ENCODE results near the gene ABCC4. TPM values are rescaled to one million over a fixed set of nuclear protein-coding genes. Genes with fewer than 3 reads are reported as not detected.

Gene ABCC4
- total and polyA plus RNA-seq, 2 experiments from 2014 or later, result 4.3 to 12.2 TPM

DNA sequence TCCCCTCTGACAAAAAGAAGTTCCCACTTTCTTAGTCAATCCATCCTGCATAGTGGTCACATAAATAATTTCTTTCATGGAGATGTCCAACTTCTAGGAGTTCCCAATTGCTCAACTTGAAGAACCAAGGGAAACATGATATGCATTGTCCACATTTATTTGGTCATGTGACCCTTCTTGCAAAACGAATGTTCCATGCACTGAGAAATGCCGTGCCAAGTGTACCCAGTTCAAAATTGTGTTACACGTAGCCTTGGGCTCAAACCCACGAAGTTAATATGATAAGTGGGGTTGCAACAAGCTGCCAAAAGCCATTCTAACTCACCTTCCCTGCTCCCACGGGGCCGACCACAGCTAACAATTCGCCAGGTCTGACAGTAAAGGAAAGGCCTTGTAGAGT is 113.1 kb downstream of the ABCC4 start:
- H3K4me3 ChIP-seq, result no peak overlapping the region
- no peaks in the 10 kb centered on the region for H3K36me3 ChIP-seq (ENCODE audit: insufficient read depth)
- no peaks in the 10 kb centered on the region for H3K79me2 ChIP-seq (replicated peaks; ENCODE audit: insufficient read depth)
- H3K9me2 ChIP-seq (ENCODE audit: insufficient read depth), result no peaks in the 10 kb centered on the region
- no peak for TF ChIP-seq EZH2 (IDR thresholded peaks at IDR 0.05; ENCODE audit: low read depth, unreplicated experiment)
- H3F3A ChIP-seq (replicated peaks; ENCODE audit: low read depth), result no peaks in the 10 kb centered on the region
- no peak overlapping the region for H3K4me3 Mint-ChIP-seq
- DNase-seq (ENCODE audit: low spot score) (no peak), ATAC-seq (no peak)
- H4K20me1 ChIP-seq (replicated peaks; ENCODE audit: insufficient read depth), result no peaks in the 10 kb centered on the region
- no peaks in the 10 kb centered on the region for H3K9me3 Mint-ChIP-seq
- H3K4me1 Mint-ChIP-seq, result peaks cover 4% of the 10 kb centered on the region; the same call in 2 of the 3 replicates
- H2AFZ ChIP-seq, result no peak overlapping the region
- no peaks in the 10 kb centered on the region; the same call in 1 of the 2 replicates for H3K4me1 ChIP-seq (ENCODE audit: insufficient read depth)
- no peaks in the 10 kb centered on the region for H3K36me3 Mint-ChIP-seq (ENCODE audit: low read depth)
- no peaks in the 10 kb centered on the region for H3K27me3 ChIP-seq (ENCODE audit: insufficient read depth)
- no peak overlapping the region for H3K27ac Mint-ChIP-seq
- H3K27me3 Mint-ChIP-seq (ENCODE audit: insufficient read depth, low read depth, poor library complexity), result peaks cover 3% of the 10 kb centered on the region
- no peak overlapping the region for H3K27ac ChIP-seq (ENCODE audit: low read depth)
- H3K4me2 ChIP-seq, result no peak overlapping the region

DNA sequence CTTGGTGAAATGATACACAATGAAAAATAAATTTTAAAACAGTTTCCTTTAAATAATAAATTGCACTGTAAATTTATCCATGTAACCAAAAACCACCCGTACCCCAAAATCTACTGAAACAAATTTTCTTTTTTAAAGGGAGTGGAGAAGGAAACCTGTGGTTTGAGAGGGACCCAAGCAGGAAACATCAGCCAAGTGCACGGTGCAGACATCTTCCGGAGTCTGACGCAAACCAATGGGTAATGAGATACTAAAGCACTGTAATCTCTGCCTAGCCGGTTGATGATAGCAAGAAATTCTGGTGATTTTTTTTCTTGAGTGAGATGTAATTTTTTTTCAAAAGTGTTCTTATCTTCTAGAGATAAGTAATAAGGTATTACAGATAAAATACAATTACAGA is 115.4 kb downstream of the ABCC4 start:
- H3K36me3 ChIP-seq (ENCODE audit: insufficient read depth), result no peaks in the 10 kb centered on the region

DNA sequence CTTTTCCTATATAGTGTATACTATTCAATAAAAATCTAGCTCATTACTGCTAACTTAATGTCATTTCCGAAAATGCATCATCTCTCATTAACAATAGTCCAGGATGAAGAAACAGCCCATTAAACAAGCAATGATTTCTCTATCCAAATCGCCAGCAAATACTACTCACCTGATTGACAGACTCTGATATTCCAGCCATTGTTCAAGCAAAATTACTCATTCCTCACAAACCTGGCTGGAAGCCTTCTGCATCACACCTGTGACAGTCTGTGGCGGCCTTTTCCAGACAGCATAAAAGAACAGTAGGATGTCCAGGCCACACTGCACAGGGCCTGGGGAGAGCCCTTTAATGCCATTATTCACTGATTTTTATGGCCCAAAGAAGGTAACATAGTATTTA is 115.9 kb downstream of the ABCC4 start:
- no peaks in the 10 kb centered on the region for H3K36me3 ChIP-seq (ENCODE audit: insufficient read depth)
- H3K36me3 Mint-ChIP-seq (ENCODE audit: low read depth), result no peaks in the 10 kb centered on the region
- H3K4me3 Mint-ChIP-seq, result no peak overlapping the region
- H4K20me1 ChIP-seq (replicated peaks; ENCODE audit: insufficient read depth), result no peaks in the 10 kb centered on the region
- H3K27me3 Mint-ChIP-seq (ENCODE audit: insufficient read depth, low read depth, poor library complexity), result peaks cover 3% of the 10 kb centered on the region
- no peaks in the 10 kb centered on the region for H3K9me2 ChIP-seq (ENCODE audit: insufficient read depth)
- H3K4me1 Mint-ChIP-seq, result no peaks in the 10 kb centered on the region
- no peaks in the 10 kb centered on the region for H3K27me3 ChIP-seq (ENCODE audit: insufficient read depth)
- H3K79me2 ChIP-seq (replicated peaks; ENCODE audit: insufficient read depth), result no peaks in the 10 kb centered on the region
- no peak overlapping the region for H3K27ac ChIP-seq (ENCODE audit: low read depth)
- H3K4me2 ChIP-seq, result no peak overlapping the region
- no peak for DNase-seq (ENCODE audit: low spot score)
- H3K27ac Mint-ChIP-seq, result no peak overlapping the region
- no peaks in the 10 kb centered on the region for H3K4me1 ChIP-seq (ENCODE audit: insufficient read depth)
- H3F3A ChIP-seq (replicated peaks; ENCODE audit: low read depth), result no peaks in the 10 kb centered on the region
- ATAC-seq, result no peak
- H3K9me3 Mint-ChIP-seq, result no peaks in the 10 kb centered on the region
- no peak overlapping the region for H3K4me3 ChIP-seq
- H2AFZ ChIP-seq, result no peak overlapping the region
- TF ChIP-seq, protein P1, sequence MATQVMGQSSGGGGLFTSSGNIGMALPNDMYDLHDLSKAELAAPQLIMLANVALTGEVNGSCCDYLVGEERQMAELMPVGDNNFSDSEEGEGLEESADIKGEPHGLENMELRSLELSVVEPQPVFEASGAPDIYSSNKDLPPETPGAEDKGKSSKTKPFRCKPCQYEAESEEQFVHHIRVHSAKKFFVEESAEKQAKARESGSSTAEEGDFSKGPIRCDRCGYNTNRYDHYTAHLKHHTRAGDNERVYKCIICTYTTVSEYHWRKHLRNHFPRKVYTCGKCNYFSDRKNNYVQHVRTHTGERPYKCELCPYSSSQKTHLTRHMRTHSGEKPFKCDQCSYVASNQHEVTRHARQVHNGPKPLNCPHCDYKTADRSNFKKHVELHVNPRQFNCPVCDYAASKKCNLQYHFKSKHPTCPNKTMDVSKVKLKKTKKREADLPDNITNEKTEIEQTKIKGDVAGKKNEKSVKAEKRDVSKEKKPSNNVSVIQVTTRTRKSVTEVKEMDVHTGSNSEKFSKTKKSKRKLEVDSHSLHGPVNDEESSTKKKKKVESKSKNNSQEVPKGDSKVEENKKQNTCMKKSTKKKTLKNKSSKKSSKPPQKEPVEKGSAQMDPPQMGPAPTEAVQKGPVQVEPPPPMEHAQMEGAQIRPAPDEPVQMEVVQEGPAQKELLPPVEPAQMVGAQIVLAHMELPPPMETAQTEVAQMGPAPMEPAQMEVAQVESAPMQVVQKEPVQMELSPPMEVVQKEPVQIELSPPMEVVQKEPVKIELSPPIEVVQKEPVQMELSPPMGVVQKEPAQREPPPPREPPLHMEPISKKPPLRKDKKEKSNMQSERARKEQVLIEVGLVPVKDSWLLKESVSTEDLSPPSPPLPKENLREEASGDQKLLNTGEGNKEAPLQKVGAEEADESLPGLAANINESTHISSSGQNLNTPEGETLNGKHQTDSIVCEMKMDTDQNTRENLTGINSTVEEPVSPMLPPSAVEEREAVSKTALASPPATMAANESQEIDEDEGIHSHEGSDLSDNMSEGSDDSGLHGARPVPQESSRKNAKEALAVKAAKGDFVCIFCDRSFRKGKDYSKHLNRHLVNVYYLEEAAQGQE (IDR thresholded peaks at IDR 0.05; ENCODE audit: unreplicated experiment), result no peak
- no peak for TF ChIP-seq EZH2phosphoT487 (IDR thresholded peaks at IDR 0.05; ENCODE audit: unreplicated experiment)
- no peak for TF ChIP-seq ZNF114 (CRISPR knock-in tag; IDR thresholded peaks at IDR 0.05)
- TF ChIP-seq EZH2 (IDR thresholded peaks at IDR 0.05; ENCODE audit: low read depth, unreplicated experiment), result no peak

More for the DNA sequence above, 115.4 kb downstream of the ABCC4 start:
- Histone ChIP-seq H2AFZ (no peak overlapping the region), H3K27me3 (ENCODE audit: insufficient read depth) (no peaks in the 10 kb centered on the region), H3F3A (replicated peaks; ENCODE audit: low read depth) (no peaks in the 10 kb centered on the region), H4K20me1 (replicated peaks; ENCODE audit: insufficient read depth) (no peaks in the 10 kb centered on the region), H3K27ac (ENCODE audit: low read depth) (no peak overlapping the region), H3K4me2 (no peak overlapping the region), H3K4me1 (ENCODE audit: insufficient read depth) (no peaks in the 10 kb centered on the region), H3K9me2 (ENCODE audit: insufficient read depth) (no peaks in the 10 kb centered on the region), H3K4me3 (no peak overlapping the region), H3K79me2 (replicated peaks; ENCODE audit: insufficient read depth) (no peaks in the 10 kb centered on the region)
- ATAC-seq (no peak), DNase-seq (ENCODE audit: low spot score) (no peak)
- no peaks in the 10 kb centered on the region for H3K9me3 Mint-ChIP-seq
- H3K27me3 Mint-ChIP-seq (ENCODE audit: insufficient read depth, low read depth, poor library complexity), result peaks cover 3% of the 10 kb centered on the region
- no peak for TF ChIP-seq EZH2phosphoT487 (IDR thresholded peaks at IDR 0.05; ENCODE audit: unreplicated experiment)
- no peaks in the 10 kb centered on the region for H3K4me1 Mint-ChIP-seq
- no peak overlapping the region for H3K4me3 Mint-ChIP-seq
- no peaks in the 10 kb centered on the region for H3K36me3 Mint-ChIP-seq (ENCODE audit: low read depth)
- H3K27ac Mint-ChIP-seq, result no peak overlapping the region
